ENCODE results near the gene CLASP1.

The CLASP1 gene

DNA sequence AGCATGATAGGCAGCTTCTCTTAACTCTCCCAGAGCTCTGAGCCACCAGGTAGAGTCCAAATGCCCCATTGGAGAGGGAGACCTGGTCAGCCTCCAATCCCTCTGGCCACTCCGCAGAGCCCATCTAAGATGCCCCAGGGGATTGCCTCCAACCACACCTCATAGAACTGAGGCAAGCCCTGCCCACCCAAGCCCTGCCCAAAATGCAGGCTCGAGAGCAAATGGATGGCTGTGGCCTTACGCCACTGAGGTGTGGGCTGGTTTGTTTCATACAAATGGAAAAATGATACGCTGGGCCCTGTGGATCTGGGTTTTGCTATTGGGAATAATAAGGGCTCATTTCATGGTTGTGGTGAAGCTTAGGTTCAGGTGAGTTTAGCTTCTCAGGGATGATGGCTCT lies 361.3 kb downstream of the CLASP1 start:
- H3K36me3 ChIP-seq = no peaks in the 10 kb centered on the region

More for the DNA sequence above, 361.3 kb downstream of the CLASP1 start:
- no peak for DNase-seq
- peaks cover 0 to 18% (median 15%) of the 10 kb centered on the region in 4 donors for H3K4me1 ChIP-seq
- no peaks in the 10 kb centered on the region for H3K9me3 ChIP-seq
- no peak for TF ChIP-seq CTCF (IDR thresholded peaks at IDR 0.05)
- intact Hi-C loops (cut with DNase I; ENCODE audit: low total_unique reads) = no loop called here
- peaks cover 0 to 29% of the 10 kb centered on the region in 2 donors for H3K27me3 ChIP-seq
- no peak overlapping the region for H3K4me3 ChIP-seq
- H3K27ac ChIP-seq = no peak overlapping the region
